Effector memory CD4-positive, alpha-beta T cell (primary cell): ENCODE data around the gene CPNE8.

Experiments
- DNase-seq, 3 donors: peaks; one replicate each; pipeline ENCODE4 v3.0.0-alpha.2; 2020
- H3K27ac ChIP-seq: 2 replicates; pipeline ENCODE4 v1.7.0; 2013; ENCODE audit warnings: mild to moderate bottlenecking, low read length, moderate library complexity; ENCODE audit not compliant: insufficient read depth, poor library complexity, severe bottlenecking
- H3K27me3 ChIP-seq: replicated peaks from 2 replicates; pipeline ENCODE4 v1.7.0; 2013; ENCODE audit warnings: mild to moderate bottlenecking, low read length; ENCODE audit not compliant: insufficient read depth, control insufficient read depth, poor library complexity, severe bottlenecking
- H3K36me3 ChIP-seq: 2 replicates; pipeline ENCODE4 v1.7.0; 2013; ENCODE audit warnings: mild to moderate bottlenecking, low read length, moderate library complexity; ENCODE audit not compliant: control insufficient read depth, insufficient read depth
- H3K4me1 ChIP-seq: 2 replicates; pipeline ENCODE4 v1.7.0; 2013; ENCODE audit warnings: low read length, mild to moderate bottlenecking; ENCODE audit not compliant: control insufficient read depth, insufficient read depth, poor library complexity, severe bottlenecking
- H3K4me3 ChIP-seq: 2 replicates; pipeline ENCODE4 v1.7.0; 2013; ENCODE audit warnings: low read length, low read depth, mild to moderate bottlenecking; ENCODE audit not compliant: insufficient read depth, poor library complexity, severe bottlenecking
- H3K9me3 ChIP-seq: 2 replicates; pipeline ENCODE4 v1.7.0; 2013; ENCODE audit warnings: mild to moderate bottlenecking, low read length, moderate library complexity; ENCODE audit not compliant: control insufficient read depth

Gene CPNE8

DNA sequence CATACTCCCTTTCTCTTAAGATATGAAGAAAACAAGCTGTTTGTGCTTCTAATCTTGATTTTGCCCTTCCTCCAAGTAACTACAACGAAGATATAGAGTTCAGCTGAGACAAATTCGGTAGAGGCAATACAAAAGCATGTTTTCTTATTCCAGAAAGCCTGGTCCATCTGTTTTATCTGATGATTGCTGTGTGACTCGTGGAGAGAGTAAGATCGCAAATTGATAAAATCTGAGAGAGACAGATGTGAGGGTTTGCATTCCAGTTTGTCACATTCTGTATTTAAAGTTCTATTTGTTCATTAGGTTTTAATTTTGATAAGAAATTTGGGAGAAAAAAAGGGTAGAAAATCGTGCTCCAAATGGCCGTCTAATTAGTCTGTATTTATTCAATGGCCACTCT, 192.1 kb downstream of the CPNE8 start:
- no peak for DNase-seq
- Histone ChIP-seq H3K9me3 (no peaks in the 10 kb centered on the region), H3K4me1 (no peaks in the 10 kb centered on the region), H3K4me3 (no peak overlapping the region), H3K36me3 (no peaks in the 10 kb centered on the region), H3K27me3 (no peaks in the 10 kb centered on the region), H3K27ac (no peak overlapping the region)

GRCh38 chr12:38711054-38711453, 194.3 kb downstream of the CPNE8 start:
- H3K4me1 ChIP-seq, result no peaks in the 10 kb centered on the region
- no peak overlapping the region for H3K4me3 ChIP-seq
- no peaks in the 10 kb centered on the region for H3K36me3 ChIP-seq
- no peak for DNase-seq
- no peak overlapping the region for H3K27ac ChIP-seq
- no peaks in the 10 kb centered on the region for H3K27me3 ChIP-seq
- no peaks in the 10 kb centered on the region for H3K9me3 ChIP-seq

DNA sequence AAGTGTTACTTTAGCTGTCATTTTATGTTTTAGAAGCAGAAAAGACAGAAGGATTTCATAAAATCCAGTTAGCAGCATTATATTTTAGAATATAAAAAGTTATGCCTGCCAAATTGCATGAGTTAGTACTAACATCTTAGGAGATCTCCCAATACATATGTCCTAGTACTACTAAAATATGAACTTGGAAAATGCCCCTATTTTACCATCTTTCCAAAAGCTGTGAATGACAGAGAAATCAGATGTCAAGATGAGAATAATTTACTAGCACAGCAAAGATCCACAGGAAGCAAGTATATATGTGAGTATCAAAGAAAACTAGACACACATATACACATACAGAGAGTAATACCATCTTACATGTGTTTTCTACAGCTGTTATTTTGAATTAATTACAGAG, 196.9 kb downstream of the CPNE8 start:
- Histone ChIP-seq H3K4me3 (no peak overlapping the region), H3K4me1 (no peaks in the 10 kb centered on the region), H3K9me3 (no peaks in the 10 kb centered on the region), H3K36me3 (no peaks in the 10 kb centered on the region), H3K27ac (no peak overlapping the region), H3K27me3 (no peaks in the 10 kb centered on the region)
- DNase-seq, result no peak

DNA sequence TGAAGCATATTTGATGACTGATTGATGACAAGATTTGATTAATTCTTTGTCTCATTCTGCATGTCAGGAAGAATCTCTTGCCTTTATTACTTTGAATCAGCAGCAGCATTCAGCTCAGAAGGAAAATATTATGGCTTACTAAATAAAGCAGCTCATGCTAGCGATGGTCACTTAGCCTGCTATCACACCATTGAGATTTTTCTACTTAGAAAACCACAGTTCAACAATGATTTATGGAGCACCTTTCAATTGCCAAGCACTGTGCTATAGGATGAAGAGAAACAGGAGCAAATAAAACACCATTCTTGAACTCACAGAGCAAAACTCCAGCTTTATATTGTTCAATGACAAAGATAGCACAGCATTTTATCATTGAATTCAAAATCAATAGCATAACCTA, 197.7 kb downstream of the CPNE8 start:
- DNase-seq, result no peak
- Histone ChIP-seq H3K27me3 (no peaks in the 10 kb centered on the region), H3K9me3 (no peaks in the 10 kb centered on the region), H3K4me1 (no peaks in the 10 kb centered on the region), H3K36me3 (no peaks in the 10 kb centered on the region), H3K4me3 (no peak overlapping the region), H3K27ac (no peak overlapping the region)

DNA sequence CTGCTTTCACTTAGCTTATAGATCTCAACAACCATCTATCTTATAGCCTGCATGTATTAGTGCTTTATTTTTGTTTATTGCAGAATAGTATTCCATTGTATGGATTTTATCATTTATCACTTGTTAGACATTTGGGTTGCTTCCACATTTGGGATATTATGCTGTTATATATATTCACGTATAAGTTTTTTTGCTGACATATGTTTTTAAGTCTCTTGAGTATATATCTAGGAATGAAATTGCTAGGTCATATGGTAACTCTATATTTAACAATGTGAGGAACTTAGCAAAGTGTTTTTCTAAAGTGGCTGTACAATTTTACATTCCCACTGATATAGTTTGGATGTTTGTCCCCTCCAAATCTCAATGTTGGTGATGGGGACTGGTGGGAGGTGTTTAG, 208.1 kb downstream of the CPNE8 start:
- Histone ChIP-seq H3K27me3 (no peaks in the 10 kb centered on the region), H3K4me1 (no peaks in the 10 kb centered on the region), H3K4me3 (no peak overlapping the region), H3K36me3 (no peaks in the 10 kb centered on the region), H3K9me3 (no peaks in the 10 kb centered on the region), H3K27ac (no peak overlapping the region)
- DNase-seq, result no peak

DNA sequence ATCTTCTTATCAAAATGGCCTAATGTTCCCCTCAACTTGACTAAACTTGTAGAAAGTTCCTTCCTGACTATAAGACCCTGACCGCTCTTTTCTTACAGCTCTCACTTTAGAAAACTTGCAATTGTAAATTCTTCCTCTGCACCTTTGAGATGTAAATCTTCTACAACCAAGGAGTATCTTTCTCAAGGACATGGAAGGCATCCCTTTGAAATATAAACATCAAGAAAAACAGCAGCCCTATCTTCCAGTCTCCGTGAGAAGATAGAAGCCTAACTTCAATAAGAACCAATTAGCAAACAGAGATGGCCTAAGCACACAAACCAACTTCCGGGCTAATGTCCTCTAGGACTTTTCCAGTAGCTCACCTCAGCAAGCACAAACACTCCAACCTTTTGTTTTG, 210.3 kb downstream of the CPNE8 start:
- no peaks in the 10 kb centered on the region for H3K27me3 ChIP-seq
- no peak overlapping the region for H3K4me3 ChIP-seq
- H3K36me3 ChIP-seq, result no peaks in the 10 kb centered on the region
- no peak overlapping the region for H3K27ac ChIP-seq
- no peaks in the 10 kb centered on the region for H3K4me1 ChIP-seq
- DNase-seq, result no peak
- no peaks in the 10 kb centered on the region for H3K9me3 ChIP-seq

DNA sequence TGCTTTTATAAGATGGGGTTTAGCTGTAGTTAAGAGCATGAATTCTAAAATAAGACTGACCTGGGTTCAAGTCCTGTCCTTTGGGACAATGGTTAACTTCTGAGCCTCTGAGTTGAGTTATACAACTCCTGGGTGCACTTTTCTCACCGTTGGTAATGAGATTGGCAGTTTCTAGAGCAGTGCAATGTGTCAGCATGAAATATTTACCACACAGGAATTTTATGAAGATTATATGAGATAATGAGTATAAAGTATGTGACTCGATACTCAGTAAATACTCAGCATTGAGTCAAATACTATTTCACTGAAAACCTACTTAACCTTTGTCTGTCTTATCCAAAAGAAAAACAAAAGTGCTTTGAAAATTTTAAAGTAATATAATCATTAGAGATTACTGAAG, 214.2 kb downstream of the CPNE8 start:
- H3K27ac ChIP-seq, result no peak overlapping the region
- no peaks in the 10 kb centered on the region for H3K27me3 ChIP-seq
- H3K9me3 ChIP-seq, result no peaks in the 10 kb centered on the region
- H3K4me1 ChIP-seq, result no peaks in the 10 kb centered on the region
- no peaks in the 10 kb centered on the region for H3K36me3 ChIP-seq
- no peak for DNase-seq
- H3K4me3 ChIP-seq, result no peak overlapping the region

GRCh38 chr12:38690646-38691045, 214.7 kb downstream of the CPNE8 start:
- Histone ChIP-seq H3K4me1 (no peaks in the 10 kb centered on the region), H3K9me3 (no peaks in the 10 kb centered on the region), H3K27ac (no peak overlapping the region), H3K36me3 (no peaks in the 10 kb centered on the region), H3K27me3 (no peaks in the 10 kb centered on the region), H3K4me3 (no peak overlapping the region)
- no peak for DNase-seq

DNA sequence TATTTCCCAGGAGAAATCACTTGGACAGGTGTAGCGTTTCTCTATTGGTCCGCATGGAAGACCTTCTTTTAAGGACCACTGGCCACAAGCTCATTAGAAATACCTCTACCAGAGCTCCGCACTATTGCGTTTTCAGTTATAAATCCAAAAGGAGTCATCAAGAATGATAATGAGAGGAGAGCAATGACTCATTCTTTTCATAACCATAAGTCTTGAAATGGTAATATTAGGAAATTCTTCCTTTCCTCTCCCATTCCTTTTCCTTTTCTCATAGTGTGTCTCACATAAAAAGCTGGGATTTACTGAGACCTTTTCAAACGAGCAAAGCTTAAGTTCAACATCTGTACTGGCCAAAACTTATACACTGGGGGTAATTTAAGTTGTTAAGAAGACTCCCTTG, 215.7 kb downstream of the CPNE8 start:
- Histone ChIP-seq H3K27ac (no peak overlapping the region), H3K36me3 (no peaks in the 10 kb centered on the region), H3K9me3 (no peaks in the 10 kb centered on the region), H3K4me3 (no peak overlapping the region), H3K4me1 (no peaks in the 10 kb centered on the region), H3K27me3 (no peaks in the 10 kb centered on the region)
- DNase-seq, result no peak

DNA sequence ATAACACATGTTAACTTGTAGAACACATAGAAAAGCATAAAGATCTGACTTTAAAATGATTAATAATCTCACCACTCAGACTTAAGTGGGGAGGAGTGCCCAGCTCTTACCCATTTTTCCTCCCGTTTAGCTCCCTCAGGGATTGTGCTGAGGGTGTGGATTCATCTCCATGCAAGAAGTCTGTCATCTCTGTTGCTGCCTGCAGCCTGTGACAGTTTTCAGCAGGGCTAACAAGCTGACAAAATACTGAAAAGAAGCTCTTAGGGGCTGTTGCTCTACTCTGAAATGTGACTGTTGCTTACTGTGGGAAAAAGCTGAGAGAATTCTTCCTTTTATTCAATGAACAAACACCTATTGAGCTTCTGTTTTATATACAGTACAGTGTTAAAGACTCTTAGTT, 216.2 kb downstream of the CPNE8 start:
- Histone ChIP-seq H3K27ac (no peak overlapping the region), H3K27me3 (no peaks in the 10 kb centered on the region), H3K4me1 (no peaks in the 10 kb centered on the region), H3K4me3 (no peak overlapping the region), H3K9me3 (no peaks in the 10 kb centered on the region), H3K36me3 (no peaks in the 10 kb centered on the region)
- DNase-seq, result no peak

DNA sequence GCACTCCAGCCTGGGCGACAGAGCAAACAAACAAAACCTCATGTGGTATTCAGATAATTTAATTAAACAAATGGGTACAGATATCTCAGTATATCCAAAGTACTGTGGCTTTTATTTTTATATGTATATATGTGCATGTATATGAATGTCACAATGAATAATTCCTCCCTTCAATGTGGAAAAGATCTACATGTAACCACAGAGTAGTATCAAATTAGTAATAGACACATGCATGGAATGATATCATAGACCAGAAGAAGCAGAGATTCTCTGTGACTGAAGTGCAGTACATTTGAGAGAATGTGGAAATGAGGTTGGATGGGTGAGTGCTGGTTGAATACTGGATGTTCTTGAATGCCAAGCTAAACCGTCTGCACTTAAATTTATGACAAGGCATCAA, 222.9 kb downstream of the CPNE8 start:
- Histone ChIP-seq H3K27me3 (no peaks in the 10 kb centered on the region), H3K4me1 (no peaks in the 10 kb centered on the region), H3K4me3 (no peak overlapping the region), H3K36me3 (no peaks in the 10 kb centered on the region), H3K27ac (no peak overlapping the region), H3K9me3 (no peaks in the 10 kb centered on the region)
- DNase-seq, result no peak
